GM18909 (cell line): ENCODE results near the gene MKLN1.
"Not testable (repeated sequence)": the region's sequence is repeated elsewhere in the genome, so short reads cannot be mapped to it uniquely, and the experiment has no call there.

Experiments used
- ATAC-seq: cut with Tn5 transposase; IDR thresholded peaks from one replicate; pipeline ENCODE4 v1.9.1; 2021; ENCODE audit warnings: mild to moderate bottlenecking; ENCODE audit not compliant: unreplicated experiment, poor library complexity

MKLN1 gene

GRCh38 chr7:131385039-131385605 is 57.4 kb downstream of the MKLN1 start:
- no peak for ATAC-seq

- ATAC-seq: no peak
Measured at GRCh38 chr7:131388126-131388525, 60.5 kb downstream of the MKLN1 start.

GRCh38 chr7:131390275-131390674 is 62.6 kb downstream of the MKLN1 start:
- ATAC-seq: no peak

GRCh38 chr7:131391145-131391544 is 63.5 kb downstream of the MKLN1 start:
- no peak for ATAC-seq

- ATAC-seq: no peak
Measured at GRCh38 chr7:131400681-131401176, 73.1 kb downstream of the MKLN1 start.

GRCh38 chr7:131401194-131401593 is 73.5 kb downstream of the MKLN1 start:
- no peak for ATAC-seq

GRCh38 chr7:131403322-131403721 is 75.6 kb downstream of the MKLN1 start:
- no peak for ATAC-seq

- no peak for ATAC-seq
Measured at GRCh38 chr7:131404226-131404911, 76.7 kb downstream of the MKLN1 start.

- no peak for ATAC-seq
Measured at GRCh38 chr7:131409129-131409766, 81.6 kb downstream of the MKLN1 start.

- no peak for ATAC-seq
Measured at GRCh38 chr7:131412031-131412430, 84.4 kb downstream of the MKLN1 start.

GRCh38 chr7:131413711-131414110 is 86.0 kb downstream of the MKLN1 start:
- ATAC-seq: no peak

- no peak for ATAC-seq
Measured at GRCh38 chr7:131424219-131424822, 96.6 kb downstream of the MKLN1 start.

GRCh38 chr7:131425992-131426391 is 98.3 kb downstream of the MKLN1 start:
- ATAC-seq: no peak

GRCh38 chr7:131430826-131431225 is 103.2 kb downstream of the MKLN1 start:
- ATAC-seq: not testable (repeated sequence)

GRCh38 chr7:131431289-131431688 is 103.6 kb downstream of the MKLN1 start:
- no peak for ATAC-seq

- no peak for ATAC-seq
Measured at GRCh38 chr7:131431756-131432155, 104.1 kb downstream of the MKLN1 start.

GRCh38 chr7:131436384-131436783 is 108.7 kb downstream of the MKLN1 start:
- ATAC-seq: no peak

- no peak for ATAC-seq
Measured at GRCh38 chr7:131438969-131439368, 111.3 kb downstream of the MKLN1 start.

GRCh38 chr7:131443496-131443895 is 115.8 kb downstream of the MKLN1 start:
- no peak for ATAC-seq

GRCh38 chr7:131444683-131445082 is 117.0 kb downstream of the MKLN1 start:
- ATAC-seq: no peak

GRCh38 chr7:131449373-131449902 is 121.8 kb downstream of the MKLN1 start:
- no peak for ATAC-seq
